IMR-90 (cell line): Measurements from ENCODE around the gene MRGPRD. TPM values are rescaled to one million over a fixed set of nuclear protein-coding genes. Genes with fewer than 3 reads are reported as not detected.

Source experiments
- ATAC-seq: fragments of 200-7000 bp; cut with Tn5 transposase; 2 replicates; pipeline ENCODE4 v1.9.1; 2020; ENCODE audit warnings: low read depth, mild to moderate bottlenecking, moderate library complexity
- BruUV-seq: library from RNA; stranded (reverse); fragments of 400-500 nt; replicated peaks from 2 replicates; lab custom pipeline; 2021; lab: Mats Ljungman, UMichigan
- CTCF ChIA-PET: fragments of 300-600 bp; formaldehyde crosslinking; extraction: SDS; loops from one replicate; lab custom pipeline; 2021; ENCODE audit warnings: antibody characterized with exemption; lab: Yijun Ruan, JAX
- POLR2A ChIA-PET: fragments of 300-600 bp; sonication (Branson Sonifier 250); formaldehyde crosslinking; loops from one replicate; lab custom pipeline; 2022; ENCODE audit warnings: antibody characterized with exemption; ENCODE audit not compliant: unreplicated experiment; lab: Charles Lee
- DNase-seq: peaks from one replicate; pipeline ENCODE4 v3.0.0; 2013
- H2AFZ ChIP-seq: replicated peaks from 2 replicates; pipeline ENCODE3; 2013; ENCODE audit warnings: low read length, mild to moderate bottlenecking; ENCODE audit not compliant: poor library complexity
- H2AK5ac ChIP-seq: 2 replicates; pipeline ENCODE4 v1.6.1; 2013; ENCODE audit warnings: low read depth, low read length, inconsistent platforms
- H2AK9ac ChIP-seq: replicated peaks from 2 replicates; pipeline ENCODE3; 2013; ENCODE audit warnings: mild to moderate bottlenecking, low read depth, low read length, moderate library complexity; ENCODE audit not compliant: poor library complexity
- H2BK120ac ChIP-seq: 2 replicates; pipeline ENCODE4 v1.6.1; 2013; ENCODE audit warnings: low read depth, low read length, inconsistent platforms
- H2BK15ac ChIP-seq: 3 replicates; pipeline ENCODE4 v1.6.1; 2013; ENCODE audit warnings: low read depth, low read length, inconsistent platforms
- H2BK20ac ChIP-seq: 2 replicates; pipeline ENCODE4 v1.6.1; 2013; ENCODE audit warnings: low read depth, mild to moderate bottlenecking, inconsistent platforms, low read length, moderate library complexity
- H2BK5ac ChIP-seq: 2 replicates; pipeline ENCODE4 v1.6.1; 2013; ENCODE audit warnings: mild to moderate bottlenecking, low read depth, low read length, inconsistent platforms; ENCODE audit not compliant: poor library complexity, severe bottlenecking
- H3K14ac ChIP-seq: replicated peaks from 2 replicates; pipeline ENCODE4 v1.6.1; 2013; ENCODE audit warnings: low read depth, low read length, inconsistent platforms
- H3K18ac ChIP-seq: 2 replicates; pipeline ENCODE4 v1.6.1; 2013; ENCODE audit warnings: low read depth, low read length, control low read depth
- H3K23ac ChIP-seq: 2 replicates; pipeline ENCODE4 v1.6.1; 2013; ENCODE audit warnings: low read depth, low read length, inconsistent platforms
- H3K27ac ChIP-seq: 2 replicates; pipeline ENCODE4 v1.5.1; 2013; ENCODE audit warnings: mild to moderate bottlenecking, control low read depth, low read length; ENCODE audit not compliant: insufficient read depth
- H3K27me3 ChIP-seq: 2 replicates; pipeline ENCODE4 v1.6.1; 2013; ENCODE audit warnings: low read length; ENCODE audit not compliant: control insufficient read depth, insufficient read depth
- H3K36me3 ChIP-seq: 2 replicates; pipeline ENCODE4 v1.6.1; 2013; ENCODE audit warnings: low read length, mixed read lengths; ENCODE audit not compliant: control insufficient read depth, insufficient read depth
- H3K4ac ChIP-seq: 2 replicates; pipeline ENCODE4 v1.6.1; 2013; ENCODE audit warnings: low read depth, low read length, inconsistent platforms
- H3K4me1 ChIP-seq: 2 replicates; pipeline ENCODE4 v1.6.1; 2013; ENCODE audit warnings: low read length, mixed read lengths; ENCODE audit not compliant: control insufficient read depth, insufficient read depth
- H3K4me2 ChIP-seq: 2 replicates; pipeline ENCODE4 v1.6.1; 2013; ENCODE audit warnings: low read depth, mild to moderate bottlenecking, control low read depth, low read length, moderate library complexity
- H3K4me3 ChIP-seq: 2 replicates; pipeline ENCODE4 v1.5.1; 2013; ENCODE audit warnings: low read depth, mild to moderate bottlenecking, control low read depth, low read length, moderate library complexity; ENCODE audit not compliant: insufficient read depth
- H3K56ac ChIP-seq: 2 replicates; pipeline ENCODE4 v1.6.1; 2013; ENCODE audit warnings: low read length, inconsistent platforms; ENCODE audit not compliant: insufficient read depth; ENCODE audit errors: extremely low read depth
- H3K79me1 ChIP-seq, 2 experiments: 2 replicates each; pipeline ENCODE4 v1.6.1; 2013; ENCODE audit warnings: low read length in 2 of 2, inconsistent platforms in 1 of 2, low read depth in 1 of 2
- H3K9ac ChIP-seq: 2 replicates; pipeline ENCODE4 v1.6.1; 2013; ENCODE audit warnings: low read depth, low read length, control low read depth
- H3K9me1 ChIP-seq: 2 replicates; pipeline ENCODE4 v1.6.1; 2013; ENCODE audit warnings: low read length, inconsistent platforms; ENCODE audit not compliant: insufficient read depth
- H3K9me3 ChIP-seq: 2 replicates; pipeline ENCODE4 v1.6.1; 2013; ENCODE audit warnings: low read length; ENCODE audit not compliant: control insufficient read depth, insufficient read depth
- H4K20me1 ChIP-seq: 2 replicates; pipeline ENCODE4 v1.6.1; 2013; ENCODE audit warnings: low read length, inconsistent platforms; ENCODE audit not compliant: insufficient read depth
- H4K5ac ChIP-seq: 2 replicates; pipeline ENCODE4 v1.6.1; 2013; ENCODE audit warnings: mild to moderate bottlenecking, low read depth, low read length, control low read depth
- H4K8ac ChIP-seq, 2 experiments: 2 replicates each; pipeline ENCODE4 v1.6.1; 2013; ENCODE audit warnings: low read depth in 2 of 2, low read length in 2 of 2, control low read depth in 1 of 2, inconsistent platforms in 1 of 2
- H4K91ac ChIP-seq: 2 replicates; pipeline ENCODE4 v1.6.1; 2013; ENCODE audit warnings: low read depth, low read length, inconsistent platforms; ENCODE audit not compliant: insufficient read depth
- BHLHE40 ChIP-seq: fragments of 150-350 bp; IDR thresholded peaks from 2 replicates; pipeline ENCODE4 v1.6.1; 2016; ENCODE audit warnings: mild to moderate bottlenecking, low read depth, low read length
- CEBPB ChIP-seq: IDR thresholded peaks from 2 replicates; pipeline ENCODE4 v1.6.1; 2012; ENCODE audit warnings: low read depth, low read length, improper control_type of control experiment
- CHD1 ChIP-seq: IDR thresholded peaks from 2 replicates; pipeline ENCODE4 v1.6.1; 2012; ENCODE audit warnings: low read depth, low read length, improper control_type of control experiment
- ELK1 ChIP-seq: fragments of 150-350 bp; IDR thresholded peaks from 2 replicates; pipeline ENCODE4 v1.6.1; 2016; ENCODE audit warnings: low read depth, mild to moderate bottlenecking, low read length, moderate library complexity, borderline replicate concordance
- FOS ChIP-seq: fragments of 150-350 bp; IDR thresholded peaks from 2 replicates; pipeline ENCODE4 v1.6.1; 2016; ENCODE audit warnings: low read depth, low read length
- MAZ ChIP-seq: IDR thresholded peaks from 2 replicates; pipeline ENCODE4 v1.6.1; 2012; ENCODE audit warnings: low read depth, mild to moderate bottlenecking, low read length, improper control_type of control experiment, moderate library complexity, borderline replicate concordance
- MXI1 ChIP-seq: IDR thresholded peaks from 2 replicates; pipeline ENCODE4 v1.6.1; 2012; ENCODE audit warnings: low read depth, mild to moderate bottlenecking, low read length, moderate library complexity, borderline replicate concordance
- NFE2L2 ChIP-seq: fragments of 150-350 bp; IDR thresholded peaks from 2 replicates; pipeline ENCODE4 v1.6.1; 2016; ENCODE audit warnings: low read depth, mild to moderate bottlenecking, low read length
- POLR2A ChIP-seq: IDR thresholded peaks from 2 replicates; pipeline ENCODE4 v1.6.1; 2012; ENCODE audit warnings: mild to moderate bottlenecking, low read depth, low read length
- RAD21 ChIP-seq: IDR thresholded peaks from 2 replicates; pipeline ENCODE4 v1.6.1; 2012; ENCODE audit warnings: low read length, improper control_type of control experiment
- RCOR1 ChIP-seq: IDR thresholded peaks from 2 replicates; pipeline ENCODE4 v1.6.1; 2012; ENCODE audit warnings: mild to moderate bottlenecking, low read length, improper control_type of control experiment; ENCODE audit not compliant: insufficient replicate concordance
- RFX5 ChIP-seq: IDR thresholded peaks from 2 replicates; pipeline ENCODE4 v1.8.0; 2012; ENCODE audit warnings: low read depth, mild to moderate bottlenecking, low read length, moderate library complexity
- SMC3 ChIP-seq: fragments of 150-350 bp; IDR thresholded peaks from 2 replicates; pipeline ENCODE4 v1.6.1; 2016; ENCODE audit warnings: low read depth, mild to moderate bottlenecking, antibody characterized with exemption, low read length, moderate library complexity
- USF2 ChIP-seq: fragments of 150-350 bp; IDR thresholded peaks from 2 replicates; pipeline ENCODE4 v1.6.1; 2017; ENCODE audit warnings: mild to moderate bottlenecking, antibody characterized with exemption, low read length, low read depth
- WGBS, 2 experiments: methylation state at CpG; one replicate each; pipeline versions ENCODE4 v1.1.5 to v1.1.7; 2013; ENCODE audit warnings: missing lambda C conversion rate in 2 of 2; ENCODE audit not compliant: insufficient read length in 1 of 2; ENCODE audit errors: extremely low coverage in 2 of 2; 5-methylcytosine and 5-hydroxymethylcytosine counted together
- dilution Hi-C: fragments of 300-500 bp; cut with HindIII; formaldehyde crosslinking; loops from one replicate; pipeline ENCODE4 v1.14.3; 2018; ENCODE audit warnings: low sequenced_read_pairs; ENCODE audit not compliant: unreplicated experiment
- in situ Hi-C: fragments of 300-500 bp; cut with MboI; formaldehyde crosslinking; loops from 3 replicates; pipeline ENCODE4 v1.14.3; 2019; ENCODE audit warnings: low sequenced_read_pairs, inconsistent platforms, mixed read lengths
- intact Hi-C: fragments of 100-400 bp; cut with micrococcal nuclease; formaldehyde crosslinking; loops from 2 replicates; pipeline ENCODE4 v1.10.0; 2022
- polyA plus RNA-seq, 3 experiments: library from polyadenylated mRNA; depleted of rRNA; stranded (reverse); fragments of >200 nt; gene quantifications; 2 replicates each; pipeline ENCODE4 v1.2.3, GENCODE V29; 2012; ENCODE audit warnings: low replicate concordance in 1 of 3
- total RNA-seq: library from RNA; depleted of rRNA; stranded (reverse); fragments of >200 nt; gene quantifications from 2 replicates; pipeline ENCODE4 v1.2.3, GENCODE V29; 2012
- TF ChIP-seq, protein P1 (sequence below): conservative IDR thresholded peaks from 2 replicates; pipeline ENCODE4 v1.5.1; 2012; ENCODE audit warnings: mild to moderate bottlenecking, low read depth, low read length, improper control_type of control experiment

The MRGPRD gene
- total and polyA plus RNA-seq, 2 of the 4 experiments (the other 2 are of a cell fraction): not detected

DNA sequence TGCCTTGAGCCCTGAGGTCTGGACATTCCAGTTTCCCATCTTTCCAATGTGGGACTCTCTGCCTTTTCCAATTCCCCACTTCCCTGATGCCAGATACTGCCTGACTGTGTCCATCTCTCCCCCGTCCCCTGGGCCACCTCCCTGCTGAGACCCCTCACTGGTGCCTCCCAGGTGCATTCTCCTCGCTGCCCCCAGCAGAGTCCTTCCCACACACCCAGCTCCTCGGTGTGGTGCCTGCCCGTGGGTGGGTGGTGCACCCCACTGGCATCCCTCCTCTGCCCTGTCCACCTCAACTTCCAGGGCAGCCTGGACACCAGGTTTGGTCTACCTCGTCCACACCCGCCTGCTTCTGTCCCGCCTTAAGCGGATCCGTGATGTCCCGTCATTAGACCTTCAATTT, 37.2 kb upstream of the MRGPRD start:
- no peak overlapping the region for H2BK20ac ChIP-seq
- H3K4ac ChIP-seq: no peak overlapping the region
- ChIA-PET POLR2A (no interaction called here), CTCF (no interaction called here)
- no peak overlapping the region for H2BK15ac ChIP-seq
- H3K56ac ChIP-seq: no peak overlapping the region
- H4K8ac ChIP-seq: no peak overlapping the region
- BruUV-seq: no TSS peak
- H3K18ac ChIP-seq: no peak overlapping the region
- intact Hi-C loops: no loop called here
- H3K9ac ChIP-seq: no peak overlapping the region
- dilution Hi-C loops: no loop called here
- H3K4me1 ChIP-seq: peaks cover 15% of the 10 kb centered on the region
- H4K20me1 ChIP-seq: no peaks in the 10 kb centered on the region
- H3K27ac ChIP-seq: no peak overlapping the region
- no peak overlapping the region for H4K91ac ChIP-seq
- no peaks in the 10 kb centered on the region for H3K36me3 ChIP-seq
- H3K4me2 ChIP-seq: no peak overlapping the region
- no peak overlapping the region for H2AFZ ChIP-seq
- H3K4me3 ChIP-seq: no peak overlapping the region
- no peak overlapping the region for H3K23ac ChIP-seq
- H2AK9ac ChIP-seq: no peak overlapping the region
- H3K14ac ChIP-seq: no peak overlapping the region
- in situ Hi-C loops: no loop called here
- TF ChIP-seq SMC3 (no peak), CHD1 (no peak), FOS (no peak), MAZ (no peak), RAD21 (no peak), BHLHE40 (no peak), RFX5 (no peak), POLR2A (no peak), CEBPB (no peak), MXI1 (no peak), NFE2L2 (no peak), USF2 (no peak), ELK1 (no peak), RCOR1 (no peak)
- TF ChIP-seq, protein P1, sequence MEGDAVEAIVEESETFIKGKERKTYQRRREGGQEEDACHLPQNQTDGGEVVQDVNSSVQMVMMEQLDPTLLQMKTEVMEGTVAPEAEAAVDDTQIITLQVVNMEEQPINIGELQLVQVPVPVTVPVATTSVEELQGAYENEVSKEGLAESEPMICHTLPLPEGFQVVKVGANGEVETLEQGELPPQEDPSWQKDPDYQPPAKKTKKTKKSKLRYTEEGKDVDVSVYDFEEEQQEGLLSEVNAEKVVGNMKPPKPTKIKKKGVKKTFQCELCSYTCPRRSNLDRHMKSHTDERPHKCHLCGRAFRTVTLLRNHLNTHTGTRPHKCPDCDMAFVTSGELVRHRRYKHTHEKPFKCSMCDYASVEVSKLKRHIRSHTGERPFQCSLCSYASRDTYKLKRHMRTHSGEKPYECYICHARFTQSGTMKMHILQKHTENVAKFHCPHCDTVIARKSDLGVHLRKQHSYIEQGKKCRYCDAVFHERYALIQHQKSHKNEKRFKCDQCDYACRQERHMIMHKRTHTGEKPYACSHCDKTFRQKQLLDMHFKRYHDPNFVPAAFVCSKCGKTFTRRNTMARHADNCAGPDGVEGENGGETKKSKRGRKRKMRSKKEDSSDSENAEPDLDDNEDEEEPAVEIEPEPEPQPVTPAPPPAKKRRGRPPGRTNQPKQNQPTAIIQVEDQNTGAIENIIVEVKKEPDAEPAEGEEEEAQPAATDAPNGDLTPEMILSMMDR: no peak
- H3K79me1 ChIP-seq: no peaks in the 10 kb centered on the region; a peak in 1 of 4 replicates
- H2BK120ac ChIP-seq: no peak overlapping the region
- ATAC-seq (no peak), DNase-seq (no peak)
- no peaks in the 10 kb centered on the region for H3K27me3 ChIP-seq
- WGBS, 2 experiments: 90% methylated on average over 7 of the region's 10 CpGs; no CpG with 5 or more reads in 1 of the 2 experiments
- no peaks in the 10 kb centered on the region for H3K9me1 ChIP-seq
- H2BK5ac ChIP-seq: no peak overlapping the region
- no peak overlapping the region for H4K5ac ChIP-seq
- H2AK5ac ChIP-seq: no peak overlapping the region
- H3K9me3 ChIP-seq: no peaks in the 10 kb centered on the region
